ENCODE data around the gene HCFC1R1.
"Not testable (repeated sequence)": the region's sequence is repeated elsewhere in the genome, so short reads cannot be mapped to it uniquely, and the experiment has no call there.

DNA sequence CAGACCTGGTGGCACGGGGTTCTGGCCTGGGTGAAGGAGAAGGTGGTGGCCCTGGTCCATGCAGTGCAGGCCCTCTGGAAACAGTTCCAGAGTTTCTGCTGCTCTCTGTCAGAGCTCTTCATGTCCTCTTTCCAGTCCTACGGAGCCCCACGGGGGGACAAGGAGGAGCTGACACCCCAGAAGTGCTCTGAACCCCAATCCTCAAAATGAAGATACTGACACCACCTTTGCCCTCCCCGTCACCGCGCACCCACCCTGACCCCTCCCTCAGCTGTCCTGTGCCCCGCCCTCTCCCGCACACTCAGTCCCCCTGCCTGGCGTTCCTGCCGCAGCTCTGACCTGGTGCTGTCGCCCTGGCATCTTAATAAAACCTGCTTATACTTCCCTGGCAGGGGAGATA is 45.4 kb upstream of the HCFC1R1 start:
- not testable (repeated sequence) for TF ChIP-seq ATF2 (CRISPR knock-in tag; IDR thresholded peaks at IDR 0.05; ENCODE audit: borderline replicate concordance, low read depth); FOXJ3 (CRISPR knock-in tag; IDR thresholded peaks at IDR 0.05; ENCODE audit: borderline replicate concordance); ELF4 (CRISPR knock-in tag; IDR thresholded peaks at IDR 0.05; ENCODE audit: low read depth); CREM (CRISPR knock-in tag; IDR thresholded peaks at IDR 0.05); ARID4B (CRISPR knock-in tag; IDR thresholded peaks at IDR 0.05; ENCODE audit: borderline replicate concordance)
- TF ChIP-seq, protein P1, sequence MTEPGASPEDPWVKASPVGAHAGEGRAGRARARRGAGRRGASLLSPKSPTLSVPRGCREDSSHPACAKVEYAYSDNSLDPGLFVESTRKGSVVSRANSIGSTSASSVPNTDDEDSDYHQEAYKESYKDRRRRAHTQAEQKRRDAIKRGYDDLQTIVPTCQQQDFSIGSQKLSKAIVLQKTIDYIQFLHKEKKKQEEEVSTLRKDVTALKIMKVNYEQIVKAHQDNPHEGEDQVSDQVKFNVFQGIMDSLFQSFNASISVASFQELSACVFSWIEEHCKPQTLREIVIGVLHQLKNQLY (CRISPR knock-in tag; IDR thresholded peaks at IDR 0.05): not testable (repeated sequence)
- TF ChIP-seq, protein P2, sequence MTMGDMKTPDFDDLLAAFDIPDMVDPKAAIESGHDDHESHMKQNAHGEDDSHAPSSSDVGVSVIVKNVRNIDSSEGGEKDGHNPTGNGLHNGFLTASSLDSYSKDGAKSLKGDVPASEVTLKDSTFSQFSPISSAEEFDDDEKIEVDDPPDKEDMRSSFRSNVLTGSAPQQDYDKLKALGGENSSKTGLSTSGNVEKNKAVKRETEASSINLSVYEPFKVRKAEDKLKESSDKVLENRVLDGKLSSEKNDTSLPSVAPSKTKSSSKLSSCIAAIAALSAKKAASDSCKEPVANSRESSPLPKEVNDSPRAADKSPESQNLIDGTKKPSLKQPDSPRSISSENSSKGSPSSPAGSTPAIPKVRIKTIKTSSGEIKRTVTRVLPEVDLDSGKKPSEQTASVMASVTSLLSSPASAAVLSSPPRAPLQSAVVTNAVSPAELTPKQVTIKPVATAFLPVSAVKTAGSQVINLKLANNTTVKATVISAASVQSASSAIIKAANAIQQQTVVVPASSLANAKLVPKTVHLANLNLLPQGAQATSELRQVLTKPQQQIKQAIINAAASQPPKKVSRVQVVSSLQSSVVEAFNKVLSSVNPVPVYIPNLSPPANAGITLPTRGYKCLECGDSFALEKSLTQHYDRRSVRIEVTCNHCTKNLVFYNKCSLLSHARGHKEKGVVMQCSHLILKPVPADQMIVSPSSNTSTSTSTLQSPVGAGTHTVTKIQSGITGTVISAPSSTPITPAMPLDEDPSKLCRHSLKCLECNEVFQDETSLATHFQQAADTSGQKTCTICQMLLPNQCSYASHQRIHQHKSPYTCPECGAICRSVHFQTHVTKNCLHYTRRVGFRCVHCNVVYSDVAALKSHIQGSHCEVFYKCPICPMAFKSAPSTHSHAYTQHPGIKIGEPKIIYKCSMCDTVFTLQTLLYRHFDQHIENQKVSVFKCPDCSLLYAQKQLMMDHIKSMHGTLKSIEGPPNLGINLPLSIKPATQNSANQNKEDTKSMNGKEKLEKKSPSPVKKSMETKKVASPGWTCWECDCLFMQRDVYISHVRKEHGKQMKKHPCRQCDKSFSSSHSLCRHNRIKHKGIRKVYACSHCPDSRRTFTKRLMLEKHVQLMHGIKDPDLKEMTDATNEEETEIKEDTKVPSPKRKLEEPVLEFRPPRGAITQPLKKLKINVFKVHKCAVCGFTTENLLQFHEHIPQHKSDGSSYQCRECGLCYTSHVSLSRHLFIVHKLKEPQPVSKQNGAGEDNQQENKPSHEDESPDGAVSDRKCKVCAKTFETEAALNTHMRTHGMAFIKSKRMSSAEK (CRISPR knock-in tag; IDR thresholded peaks at IDR 0.05; ENCODE audit: borderline replicate concordance): not testable (repeated sequence)
- TF ChIP-seq, protein P3, sequence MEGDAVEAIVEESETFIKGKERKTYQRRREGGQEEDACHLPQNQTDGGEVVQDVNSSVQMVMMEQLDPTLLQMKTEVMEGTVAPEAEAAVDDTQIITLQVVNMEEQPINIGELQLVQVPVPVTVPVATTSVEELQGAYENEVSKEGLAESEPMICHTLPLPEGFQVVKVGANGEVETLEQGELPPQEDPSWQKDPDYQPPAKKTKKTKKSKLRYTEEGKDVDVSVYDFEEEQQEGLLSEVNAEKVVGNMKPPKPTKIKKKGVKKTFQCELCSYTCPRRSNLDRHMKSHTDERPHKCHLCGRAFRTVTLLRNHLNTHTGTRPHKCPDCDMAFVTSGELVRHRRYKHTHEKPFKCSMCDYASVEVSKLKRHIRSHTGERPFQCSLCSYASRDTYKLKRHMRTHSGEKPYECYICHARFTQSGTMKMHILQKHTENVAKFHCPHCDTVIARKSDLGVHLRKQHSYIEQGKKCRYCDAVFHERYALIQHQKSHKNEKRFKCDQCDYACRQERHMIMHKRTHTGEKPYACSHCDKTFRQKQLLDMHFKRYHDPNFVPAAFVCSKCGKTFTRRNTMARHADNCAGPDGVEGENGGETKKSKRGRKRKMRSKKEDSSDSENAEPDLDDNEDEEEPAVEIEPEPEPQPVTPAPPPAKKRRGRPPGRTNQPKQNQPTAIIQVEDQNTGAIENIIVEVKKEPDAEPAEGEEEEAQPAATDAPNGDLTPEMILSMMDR (IDR thresholded peaks at IDR 0.05): not testable (repeated sequence)
